AG09319 (cell line): ENCODE data around the gene AMMECR1.

Experiments used
- DNase-seq: peaks from one replicate; pipeline ENCODE4 v3.0.0-alpha.2; 2010; ENCODE audit warnings: low read depth; ENCODE audit errors: extremely low read depth
- CTCF ChIP-seq: IDR thresholded peaks from 2 replicates; pipeline ENCODE4 v1.5.1; 2011; ENCODE audit warnings: low read depth, mild to moderate bottlenecking, inconsistent platforms, low read length, moderate library complexity

Gene AMMECR1

GRCh38 chrX:110192516-110192915, 125.4 kb downstream of the AMMECR1 start:
- TF ChIP-seq CTCF, result no peak
- no peak for DNase-seq

GRCh38 chrX:110188701-110189558, 129.0 kb downstream of the AMMECR1 start:
- TF ChIP-seq CTCF, result no peak
- no peak for DNase-seq

DNA sequence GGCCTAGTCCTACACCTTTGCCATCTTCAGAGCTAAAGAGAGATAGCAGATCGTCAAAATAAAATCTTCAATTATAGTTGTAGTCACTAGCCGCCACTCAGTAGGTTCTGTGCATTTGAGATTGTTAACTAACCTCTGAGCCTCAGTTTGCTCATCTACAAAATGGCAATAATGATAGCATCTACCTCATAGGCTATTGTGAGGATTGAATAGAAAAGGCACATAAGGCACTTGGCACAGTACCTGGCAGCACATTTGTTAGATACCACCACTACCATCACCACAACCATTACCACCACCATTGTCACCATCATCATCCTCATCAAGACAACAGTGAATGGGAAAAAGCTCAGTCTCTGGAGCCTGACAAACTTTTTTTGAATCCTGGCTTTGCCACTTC, 134.6 kb downstream of the AMMECR1 start:
- no peak for TF ChIP-seq CTCF
- no peak for DNase-seq

DNA sequence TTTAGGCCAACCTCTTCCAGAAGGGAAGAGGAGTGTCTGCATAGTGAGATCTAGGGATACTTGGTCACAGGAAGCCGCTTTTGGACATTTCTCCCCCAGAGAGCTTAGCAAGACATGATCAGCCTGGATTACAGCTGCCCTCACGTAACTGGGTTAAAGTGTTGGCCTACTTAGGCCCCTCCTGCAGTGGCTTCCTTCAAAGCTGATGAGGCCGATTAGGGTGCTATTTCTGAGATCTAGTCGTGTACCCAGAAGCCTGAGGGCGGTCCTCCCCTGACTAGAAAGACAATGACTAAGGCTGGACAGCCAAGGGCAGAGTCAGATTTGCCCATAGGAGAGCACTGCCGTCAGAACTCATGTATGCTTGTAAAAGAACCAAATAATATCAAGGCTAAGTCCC, 135.0 kb downstream of the AMMECR1 start:
- no peak for DNase-seq
- no peak for TF ChIP-seq CTCF

DNA sequence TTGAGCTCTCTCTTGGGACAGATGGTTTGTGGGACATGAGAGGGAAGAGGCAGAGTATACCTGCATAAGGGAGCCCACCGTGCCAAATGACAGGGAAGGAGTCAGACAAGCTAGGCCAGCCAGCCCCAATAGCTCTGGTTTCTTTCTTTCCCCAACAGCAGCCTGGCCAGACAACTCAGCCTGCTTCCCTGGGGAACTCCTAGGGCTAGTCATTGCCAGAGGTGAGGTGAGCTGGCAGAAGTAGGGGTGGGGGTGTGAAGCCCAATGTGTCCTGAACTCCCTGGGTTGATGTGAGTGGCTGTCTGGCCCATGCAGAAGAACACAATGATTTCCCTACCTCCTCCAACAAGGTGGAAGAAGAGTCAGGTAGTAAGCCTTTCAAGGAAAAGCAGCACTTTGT, 135.5 kb downstream of the AMMECR1 start:
- no peak for DNase-seq

DNA sequence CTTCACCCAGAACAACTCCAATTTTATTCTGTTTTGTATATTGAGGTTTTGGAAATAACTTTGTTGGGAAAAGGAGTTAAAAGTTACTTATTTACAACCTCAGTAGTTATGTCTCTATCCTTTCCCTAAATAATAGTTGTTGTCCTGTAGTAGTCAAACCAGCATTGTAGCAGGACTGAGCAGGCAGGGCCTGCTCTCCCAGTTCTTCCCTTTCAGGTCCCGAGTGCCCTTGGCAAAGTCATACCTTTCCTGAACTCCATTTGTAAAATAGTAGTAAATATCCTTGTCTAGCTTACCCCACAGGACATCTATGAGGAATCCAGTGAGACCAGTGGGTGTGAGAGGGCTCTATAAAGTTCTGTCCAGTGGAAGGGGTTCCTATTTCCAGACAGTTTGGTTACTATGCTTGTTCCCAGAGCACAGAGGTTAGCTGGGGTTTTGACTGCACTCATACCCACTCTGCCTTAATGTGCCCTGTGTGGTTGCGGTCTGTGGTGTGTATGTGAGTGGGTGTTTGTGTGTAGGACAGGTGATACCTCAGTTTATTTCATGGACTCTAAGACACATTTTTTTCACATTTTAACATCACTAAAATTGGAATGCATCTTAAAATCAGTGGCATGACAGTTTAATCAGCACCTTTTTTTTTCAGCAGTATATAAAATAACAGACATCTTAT, 136.3 kb downstream of the AMMECR1 start:
- DNase-seq, result no peak
- TF ChIP-seq CTCF, result no peak

More for the DNA sequence above, 135.5 kb downstream of the AMMECR1 start:
- no peak for TF ChIP-seq CTCF

GRCh38 chrX:110180928-110181310, 137.0 kb downstream of the AMMECR1 start:
- no peak for DNase-seq
- TF ChIP-seq CTCF, result no peak
